ENCODE data around the gene ULK2. TPM values are rescaled to one million over a fixed set of nuclear protein-coding genes. Genes with fewer than 3 reads are reported as not detected.

The ULK2 gene
- total RNA-seq, 1 donor from 2014 or later = 18.2 TPM

GRCh38 chr17:19743101-19744100, 124.3 kb downstream of the ULK2 start:
- H3K36me3 Mint-ChIP-seq (ENCODE audit: low read depth) = no peaks in the 10 kb centered on the region
- intact Hi-C loops (cut with micrococcal nuclease) = no loop called here
- H3K4me3 Mint-ChIP-seq = peak overlapping the region; percentile 26
- peaks cover 3% of the 10 kb centered on the region for H3K4me1 Mint-ChIP-seq
- no peaks in the 10 kb centered on the region for H3K27me3 Mint-ChIP-seq
- H3K9me3 Mint-ChIP-seq = no peaks in the 10 kb centered on the region
- H3K27ac Mint-ChIP-seq = no peak overlapping the region
- no peak for DNase-seq

- no peaks in the 10 kb centered on the region for H3K27me3 Mint-ChIP-seq
- no peaks in the 10 kb centered on the region for H3K9me3 Mint-ChIP-seq
- no peak overlapping the region for H3K27ac Mint-ChIP-seq
- peak overlapping the region; percentile 22 for H3K4me3 Mint-ChIP-seq
- intact Hi-C loops (cut with micrococcal nuclease) = no loop called here
- peaks cover 3% of the 10 kb centered on the region for H3K4me1 Mint-ChIP-seq
- no peak for DNase-seq
- H3K36me3 Mint-ChIP-seq (ENCODE audit: low read depth) = no peaks in the 10 kb centered on the region
These were observed 125.2 kb downstream of the ULK2 start for GRCh38 chr17:19742495-19742894.

- Mint-ChIP-seq H3K36me3 (ENCODE audit: low read depth) (no peaks in the 10 kb centered on the region), H3K4me1 (peaks cover 3% of the 10 kb centered on the region), H3K4me3 (no peak overlapping the region), H3K27ac (no peak overlapping the region), H3K9me3 (no peaks in the 10 kb centered on the region), H3K27me3 (no peaks in the 10 kb centered on the region)
- intact Hi-C loops (cut with micrococcal nuclease) = no loop called here
- DNase-seq = no peak
These were observed 125.8 kb downstream of the ULK2 start for GRCh38 chr17:19741832-19742457.

GRCh38 chr17:19740933-19741332, 126.8 kb downstream of the ULK2 start:
- no peak for DNase-seq
- intact Hi-C loops (cut with micrococcal nuclease) = no loop called here
- no peaks in the 10 kb centered on the region for H3K36me3 Mint-ChIP-seq (ENCODE audit: low read depth)
- no peaks in the 10 kb centered on the region for H3K9me3 Mint-ChIP-seq
- H3K4me3 Mint-ChIP-seq = no peak overlapping the region
- H3K4me1 Mint-ChIP-seq = peaks cover 3% of the 10 kb centered on the region
- no peaks in the 10 kb centered on the region for H3K27me3 Mint-ChIP-seq
- no peak overlapping the region for H3K27ac Mint-ChIP-seq

GRCh38 chr17:19739241-19740201, 128.2 kb downstream of the ULK2 start:
- H3K4me3 Mint-ChIP-seq = no peak overlapping the region

GRCh38 chr17:19738757-19739156, 129.0 kb downstream of the ULK2 start:
- intact Hi-C loops (cut with micrococcal nuclease) = no loop called here

More at GRCh38 chr17:19739241-19740201, 128.2 kb downstream of the ULK2 start:
- intact Hi-C loops (cut with micrococcal nuclease) = no loop called here
- Mint-ChIP-seq H3K36me3 (ENCODE audit: low read depth) (no peaks in the 10 kb centered on the region), H3K27ac (no peak overlapping the region), H3K9me3 (no peaks in the 10 kb centered on the region), H3K27me3 (no peaks in the 10 kb centered on the region), H3K4me1 (peaks cover 2% of the 10 kb centered on the region)
- no peak for DNase-seq

GRCh38 chr17:19738073-19738449, 129.7 kb downstream of the ULK2 start:
- no peaks in the 10 kb centered on the region for H3K4me1 Mint-ChIP-seq
- H3K9me3 Mint-ChIP-seq = no peaks in the 10 kb centered on the region
- H3K27ac Mint-ChIP-seq = no peak overlapping the region
- H3K4me3 Mint-ChIP-seq = no peak overlapping the region
- H3K36me3 Mint-ChIP-seq (ENCODE audit: low read depth) = no peaks in the 10 kb centered on the region
- intact Hi-C loops (cut with micrococcal nuclease) = no loop called here
- no peaks in the 10 kb centered on the region for H3K27me3 Mint-ChIP-seq
- DNase-seq = no peak

More at GRCh38 chr17:19738757-19739156, 129.0 kb downstream of the ULK2 start:
- Mint-ChIP-seq H3K4me1 (no peaks in the 10 kb centered on the region), H3K9me3 (no peaks in the 10 kb centered on the region), H3K27me3 (no peaks in the 10 kb centered on the region), H3K36me3 (ENCODE audit: low read depth) (no peaks in the 10 kb centered on the region), H3K4me3 (no peak overlapping the region), H3K27ac (no peak overlapping the region)
- no peak for DNase-seq

GRCh38 chr17:19737305-19738072, 130.2 kb downstream of the ULK2 start:
- H3K36me3 Mint-ChIP-seq (ENCODE audit: low read depth) = no peaks in the 10 kb centered on the region
- no peak overlapping the region for H3K4me3 Mint-ChIP-seq
- no peaks in the 10 kb centered on the region for H3K4me1 Mint-ChIP-seq
- H3K27ac Mint-ChIP-seq = no peak overlapping the region
- no peaks in the 10 kb centered on the region for H3K27me3 Mint-ChIP-seq
- DNase-seq = no peak
- intact Hi-C loops (cut with micrococcal nuclease) = no loop called here
- H3K9me3 Mint-ChIP-seq = no peaks in the 10 kb centered on the region

- Mint-ChIP-seq H3K27me3 (no peaks in the 10 kb centered on the region), H3K4me3 (no peak overlapping the region), H3K9me3 (no peaks in the 10 kb centered on the region), H3K27ac (no peak overlapping the region), H3K4me1 (no peaks in the 10 kb centered on the region), H3K36me3 (ENCODE audit: low read depth) (no peaks in the 10 kb centered on the region)
- no peak for DNase-seq
- intact Hi-C loops (cut with micrococcal nuclease) = no loop called here
These were observed 131.7 kb downstream of the ULK2 start for GRCh38 chr17:19736071-19736470.

- DNase-seq = no peak
- intact Hi-C loops (cut with micrococcal nuclease) = no loop called here
- Mint-ChIP-seq H3K27me3 (no peaks in the 10 kb centered on the region), H3K9me3 (no peaks in the 10 kb centered on the region), H3K36me3 (ENCODE audit: low read depth) (no peaks in the 10 kb centered on the region), H3K4me1 (no peaks in the 10 kb centered on the region), H3K27ac (no peak overlapping the region), H3K4me3 (no peak overlapping the region)
These were observed 133.7 kb downstream of the ULK2 start for GRCh38 chr17:19733953-19734526.

GRCh38 chr17:19731626-19732025, 136.1 kb downstream of the ULK2 start:
- DNase-seq = no peak
- Mint-ChIP-seq H3K9me3 (no peaks in the 10 kb centered on the region), H3K4me3 (no peak overlapping the region), H3K27ac (no peak overlapping the region), H3K27me3 (no peaks in the 10 kb centered on the region), H3K36me3 (ENCODE audit: low read depth) (no peaks in the 10 kb centered on the region), H3K4me1 (no peaks in the 10 kb centered on the region)
- intact Hi-C loops (cut with micrococcal nuclease) = no loop called here

- no peak for DNase-seq
- intact Hi-C loops (cut with micrococcal nuclease) = no loop called here
- Mint-ChIP-seq H3K4me3 (no peak overlapping the region), H3K4me1 (no peaks in the 10 kb centered on the region), H3K27ac (no peak overlapping the region), H3K27me3 (no peaks in the 10 kb centered on the region), H3K9me3 (no peaks in the 10 kb centered on the region), H3K36me3 (ENCODE audit: low read depth) (no peaks in the 10 kb centered on the region)
These were observed 136.9 kb downstream of the ULK2 start for GRCh38 chr17:19730843-19731242.

GRCh38 chr17:19729900-19730299, 137.8 kb downstream of the ULK2 start:
- H3K9me3 Mint-ChIP-seq = no peaks in the 10 kb centered on the region
- no peak for DNase-seq
- H3K36me3 Mint-ChIP-seq (ENCODE audit: low read depth) = no peaks in the 10 kb centered on the region
- intact Hi-C loops (cut with micrococcal nuclease) = no loop called here
- H3K4me1 Mint-ChIP-seq = peaks cover 2% of the 10 kb centered on the region
- H3K27ac Mint-ChIP-seq = no peak overlapping the region
- peaks cover 9% of the 10 kb centered on the region for H3K27me3 Mint-ChIP-seq
- no peak overlapping the region for H3K4me3 Mint-ChIP-seq

Data from activated CD4-positive, alpha-beta T cell treated with anti-CD3 and anti-CD28 coated beads, Interleukin-2, amount 10 ng/mL, durations not matched to agents 24 days and 14 days (primary cell).